ENCODE measurements around the gene MBNL2. TPM values are rescaled to one million over a fixed set of nuclear protein-coding genes. Genes with fewer than 3 reads are reported as not detected.

MBNL2 gene
- total RNA-seq, 1 experiment from 2014 or later: 17.8 TPM

DNA sequence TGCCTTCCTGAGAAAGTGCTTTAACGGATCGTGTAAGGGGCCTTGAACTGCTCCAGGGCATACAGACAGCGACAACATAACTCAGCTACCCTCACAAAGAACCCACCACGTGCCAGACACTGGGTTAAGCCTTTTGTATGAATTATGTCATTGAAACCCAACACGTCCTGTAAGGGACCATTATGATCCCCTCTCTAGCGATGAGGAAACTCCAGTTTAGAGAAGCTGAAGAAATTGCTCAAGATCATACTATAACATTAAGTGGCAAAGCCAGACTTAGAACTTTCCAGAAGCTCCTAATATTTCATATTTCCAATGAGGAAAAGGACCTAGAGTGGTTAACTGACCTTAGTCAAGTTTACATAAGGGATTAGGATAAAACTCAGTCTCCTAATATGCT is 154.8 kb downstream of the MBNL2 start:
- TF ChIP-seq, protein P1, sequence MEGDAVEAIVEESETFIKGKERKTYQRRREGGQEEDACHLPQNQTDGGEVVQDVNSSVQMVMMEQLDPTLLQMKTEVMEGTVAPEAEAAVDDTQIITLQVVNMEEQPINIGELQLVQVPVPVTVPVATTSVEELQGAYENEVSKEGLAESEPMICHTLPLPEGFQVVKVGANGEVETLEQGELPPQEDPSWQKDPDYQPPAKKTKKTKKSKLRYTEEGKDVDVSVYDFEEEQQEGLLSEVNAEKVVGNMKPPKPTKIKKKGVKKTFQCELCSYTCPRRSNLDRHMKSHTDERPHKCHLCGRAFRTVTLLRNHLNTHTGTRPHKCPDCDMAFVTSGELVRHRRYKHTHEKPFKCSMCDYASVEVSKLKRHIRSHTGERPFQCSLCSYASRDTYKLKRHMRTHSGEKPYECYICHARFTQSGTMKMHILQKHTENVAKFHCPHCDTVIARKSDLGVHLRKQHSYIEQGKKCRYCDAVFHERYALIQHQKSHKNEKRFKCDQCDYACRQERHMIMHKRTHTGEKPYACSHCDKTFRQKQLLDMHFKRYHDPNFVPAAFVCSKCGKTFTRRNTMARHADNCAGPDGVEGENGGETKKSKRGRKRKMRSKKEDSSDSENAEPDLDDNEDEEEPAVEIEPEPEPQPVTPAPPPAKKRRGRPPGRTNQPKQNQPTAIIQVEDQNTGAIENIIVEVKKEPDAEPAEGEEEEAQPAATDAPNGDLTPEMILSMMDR (conservative IDR thresholded peaks at IDR 0.05; ENCODE audit: low read depth, low read length): no peak
- TF ChIP-seq EZH2 (IDR thresholded peaks at IDR 0.05; ENCODE audit: low read length, unreplicated experiment) (no peak), EZH2phosphoT487 (IDR thresholded peaks at IDR 0.05; ENCODE audit: borderline replicate concordance, low read length) (no peak)
- CTCF ChIA-PET: no interaction called here
- Histone ChIP-seq H3K27me3 (ENCODE audit: low read length) (no peaks in the 10 kb centered on the region), H4K20me1 (ENCODE audit: low read length) (no peaks in the 10 kb centered on the region), H3K4me1 (ENCODE audit: insufficient read depth, low read length) (no peaks in the 10 kb centered on the region), H3K27ac (ENCODE audit: low read length) (no peak overlapping the region), H3K9me2 (replicated peaks; ENCODE audit: low read length) (no peaks in the 10 kb centered on the region), H3K36me3 (ENCODE audit: low read depth, low read length) (no peaks in the 10 kb centered on the region), H3K4me3 (ENCODE audit: low read length) (no peak overlapping the region), H3K9me3 (ENCODE audit: low read length) (no peaks in the 10 kb centered on the region), H3K79me2 (ENCODE audit: low read length) (no peaks in the 10 kb centered on the region), H3K9ac (ENCODE audit: low read length) (no peak overlapping the region), H2AFZ (ENCODE audit: low read length) (no peak overlapping the region), H3F3A (ENCODE audit: low read length, unreplicated experiment) (no peaks in the 10 kb centered on the region), H3K4me2 (ENCODE audit: low read length) (no peak overlapping the region)
- POLR2A ChIA-PET (ENCODE audit: unreplicated experiment): no interaction called here
- intact Hi-C loops (cut with micrococcal nuclease): no loop called here
- ATAC-seq (no peak), DNase-seq (no peak)
- no TSS peak for BruUV-seq (replicated peaks)

DNA sequence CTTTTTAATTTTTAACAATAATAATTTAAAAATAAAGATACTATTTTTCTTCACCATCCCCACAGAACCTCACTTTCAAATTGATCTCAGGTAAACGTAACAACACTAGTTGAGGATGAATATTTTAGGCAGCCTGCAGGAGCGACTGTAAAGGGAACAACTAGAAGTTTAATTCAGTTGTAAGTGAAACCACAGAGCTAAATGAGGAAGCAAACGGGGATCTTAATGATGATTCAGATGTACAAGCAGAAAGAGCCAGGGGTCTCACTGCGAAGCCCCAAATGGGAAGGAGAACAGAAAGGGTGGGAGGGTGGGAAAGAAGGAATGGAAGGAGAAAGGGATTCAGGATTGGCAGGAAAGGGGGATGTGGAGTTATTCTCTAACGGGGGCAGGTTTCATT is 157.3 kb downstream of the MBNL2 start:
- DNase-seq: no peak
- no peak for ATAC-seq
- ChIA-PET CTCF (no interaction called here), POLR2A (ENCODE audit: unreplicated experiment) (no interaction called here)
- Histone ChIP-seq H3K4me1 (ENCODE audit: insufficient read depth, low read length) (no peaks in the 10 kb centered on the region), H3K4me3 (ENCODE audit: low read length) (no peak overlapping the region), H3K27me3 (ENCODE audit: low read length) (no peaks in the 10 kb centered on the region), H3K9me2 (replicated peaks; ENCODE audit: low read length) (no peaks in the 10 kb centered on the region), H3K4me2 (ENCODE audit: low read length) (no peak overlapping the region), H3K27ac (ENCODE audit: low read length) (no peak overlapping the region), H3K9ac (ENCODE audit: low read length) (no peak overlapping the region), H4K20me1 (ENCODE audit: low read length) (no peaks in the 10 kb centered on the region), H3K9me3 (ENCODE audit: low read length) (no peaks in the 10 kb centered on the region), H3K36me3 (ENCODE audit: low read depth, low read length) (no peaks in the 10 kb centered on the region), H3K79me2 (ENCODE audit: low read length) (no peaks in the 10 kb centered on the region), H3F3A (ENCODE audit: low read length, unreplicated experiment) (no peaks in the 10 kb centered on the region), H2AFZ (ENCODE audit: low read length) (no peak overlapping the region)
- TF ChIP-seq EZH2 (IDR thresholded peaks at IDR 0.05; ENCODE audit: low read length, unreplicated experiment) (no peak), EZH2phosphoT487 (IDR thresholded peaks at IDR 0.05; ENCODE audit: borderline replicate concordance, low read length) (no peak)
- TF ChIP-seq, protein P1 (conservative IDR thresholded peaks at IDR 0.05; ENCODE audit: low read depth, low read length): no peak
- intact Hi-C loops (cut with micrococcal nuclease): no loop called here
- no TSS peak for BruUV-seq (replicated peaks)

DNA sequence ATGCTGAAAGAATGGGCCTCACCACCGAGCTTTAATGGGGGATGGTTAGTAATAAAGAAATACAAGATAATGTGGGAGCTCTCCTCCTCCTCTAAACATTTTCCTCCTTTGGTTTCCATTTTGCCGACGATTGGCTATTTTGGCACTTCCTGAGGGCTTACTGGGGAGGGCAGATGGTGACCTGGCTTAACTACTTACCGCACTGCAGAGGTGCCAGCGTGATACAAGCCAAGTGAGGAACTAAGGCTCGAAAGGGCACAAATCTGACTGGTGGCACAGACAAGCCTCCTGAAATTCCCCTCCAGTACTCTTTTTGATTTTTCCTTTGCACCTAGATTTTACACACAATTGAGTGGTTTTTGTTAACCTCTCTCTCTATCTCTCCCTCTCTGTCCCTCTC is 158.6 kb downstream of the MBNL2 start:
- intact Hi-C loops (cut with micrococcal nuclease): no loop called here
- no peaks in the 10 kb centered on the region for H3F3A ChIP-seq (ENCODE audit: low read length, unreplicated experiment)
- no peaks in the 10 kb centered on the region for H3K79me2 ChIP-seq (ENCODE audit: low read length)
- no peaks in the 10 kb centered on the region for H3K27me3 ChIP-seq (ENCODE audit: low read length)
- no peaks in the 10 kb centered on the region for H3K9me3 ChIP-seq (ENCODE audit: low read length)
- no peaks in the 10 kb centered on the region for H3K36me3 ChIP-seq (ENCODE audit: low read depth, low read length)
- ATAC-seq (no peak), DNase-seq (no peak)
- H3K9ac ChIP-seq (ENCODE audit: low read length): no peak overlapping the region
- no peaks in the 10 kb centered on the region for H3K9me2 ChIP-seq (replicated peaks; ENCODE audit: low read length)
- H3K4me1 ChIP-seq (ENCODE audit: insufficient read depth, low read length): no peaks in the 10 kb centered on the region
- POLR2A ChIA-PET (ENCODE audit: unreplicated experiment): no interaction called here
- no peak overlapping the region for H3K4me3 ChIP-seq (ENCODE audit: low read length)
- no peak overlapping the region for H3K27ac ChIP-seq (ENCODE audit: low read length)
- CTCF ChIA-PET: no interaction called here
- no peaks in the 10 kb centered on the region for H4K20me1 ChIP-seq (ENCODE audit: low read length)
- TF ChIP-seq, protein P1 (conservative IDR thresholded peaks at IDR 0.05; ENCODE audit: low read depth, low read length): no peak
- TF ChIP-seq EZH2phosphoT487 (IDR thresholded peaks at IDR 0.05; ENCODE audit: borderline replicate concordance, low read length) (no peak), EZH2 (IDR thresholded peaks at IDR 0.05; ENCODE audit: low read length, unreplicated experiment) (no peak)
- no TSS peak for BruUV-seq (replicated peaks)
- H3K4me2 ChIP-seq (ENCODE audit: low read length): no peak overlapping the region
- no peak overlapping the region for H2AFZ ChIP-seq (ENCODE audit: low read length)

Measured in PC-3 (cell line).